T-helper 17 cell (primary cell): ENCODE results near the gene ZNF630. TPM values are rescaled to one million over a fixed set of nuclear protein-coding genes. Genes with fewer than 3 reads are reported as not detected.
"Not testable (repeated sequence)": the region's sequence is repeated elsewhere in the genome, so short reads cannot be mapped to it uniquely, and the experiment has no call there.

ENCODE experiments used
- ATAC-seq: fragments of 150-1000 bp; cut with Tn5 transposase; 2 replicates; pipeline ENCODE4 v1.10.0; 2021; ENCODE audit warnings: mild to moderate bottlenecking, moderate library complexity
- DNase-seq, 3 donors: peaks; one replicate each; pipeline versions ENCODE4 v3.0.0 to v3.0.0-alpha.2; 2020 to 2021
- H3K9me3 ChIP-seq: one replicate; pipeline ENCODE4 v1.7.0; 2013; ENCODE audit warnings: low read length, mild to moderate bottlenecking; ENCODE audit not compliant: control insufficient read depth, poor library complexity, severe bottlenecking
- H3K27ac Mint-ChIP-seq: one replicate; pipeline ENCODE4 v1.8.0; 2022; ENCODE audit warnings: mild to moderate bottlenecking, moderate library complexity, mixed read lengths
- H3K27me3 Mint-ChIP-seq: one replicate; pipeline ENCODE4 v1.8.0; 2022; ENCODE audit warnings: mixed read lengths
- H3K36me3 Mint-ChIP-seq: one replicate; pipeline ENCODE4 v1.8.0; 2022; ENCODE audit warnings: low read depth, mixed read lengths
- H3K4me1 Mint-ChIP-seq: one replicate; pipeline ENCODE4 v1.8.0; 2022; ENCODE audit warnings: mild to moderate bottlenecking, mixed read lengths
- H3K4me3 Mint-ChIP-seq: one replicate; pipeline ENCODE4 v1.8.0; 2022; ENCODE audit warnings: mild to moderate bottlenecking, moderate library complexity, mixed read lengths
- total RNA-seq, 4 donors: library from RNA in 2 of 4; stranded (reverse) in 2 of 4; gene quantifications; one replicate each; pipeline ENCODE4 v1.2.3 and lab custom pipeline; 2022 to 2026

Gene ZNF630
- total RNA-seq, 2 donors from 2014 or later = 1.3 to 2.1 TPM

GRCh38 chrX:48059296-48059639, 12.2 kb downstream of the ZNF630 start:
- no peak overlapping the region for H3K27ac Mint-ChIP-seq
- H3K4me3 Mint-ChIP-seq = no peak overlapping the region
- DNase-seq = no peak
- no peak for ATAC-seq
- H3K27me3 Mint-ChIP-seq = no peaks in the 10 kb centered on the region
- H3K4me1 Mint-ChIP-seq = no peaks in the 10 kb centered on the region
- peaks cover 8% of the 10 kb centered on the region for H3K36me3 Mint-ChIP-seq
- peaks cover 2% of the 10 kb centered on the region for H3K9me3 ChIP-seq

DNA sequence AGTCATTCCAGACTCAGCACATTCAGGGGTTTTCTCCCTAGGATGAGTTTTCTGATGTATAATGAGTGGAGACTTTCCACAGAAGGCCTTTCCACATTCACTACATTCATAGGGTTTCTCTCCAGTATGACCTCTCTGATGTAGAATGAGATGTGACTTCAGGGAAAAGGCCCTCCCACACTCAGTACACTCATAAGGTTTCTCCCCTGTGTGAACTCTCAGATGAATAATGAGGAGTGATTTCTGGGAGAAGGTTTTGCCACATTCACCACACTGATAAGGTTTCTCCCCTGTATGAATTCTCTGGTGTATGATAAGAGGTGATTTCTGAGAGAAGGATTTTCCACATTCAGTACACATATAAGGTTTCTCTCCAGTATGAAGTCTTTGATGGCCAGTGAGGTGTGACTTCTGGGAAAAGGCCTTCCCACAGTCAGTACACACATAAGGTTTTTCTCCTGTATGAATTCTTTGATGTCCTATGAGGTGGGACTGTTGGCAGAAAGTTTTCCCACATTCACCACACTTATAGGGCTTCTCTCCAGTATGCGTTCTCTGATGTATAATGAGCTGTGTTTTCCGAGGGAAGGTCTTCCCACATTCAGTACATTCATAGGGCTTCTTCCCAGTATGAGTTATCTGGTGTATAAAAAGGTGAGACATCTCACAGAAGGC, 12.7 kb downstream of the ZNF630 start:
- H3K36me3 Mint-ChIP-seq = peaks cover 8% of the 10 kb centered on the region
- no peaks in the 10 kb centered on the region for H3K27me3 Mint-ChIP-seq
- no peak overlapping the region for H3K4me3 Mint-ChIP-seq
- peaks cover 2% of the 10 kb centered on the region for H3K9me3 ChIP-seq
- H3K4me1 Mint-ChIP-seq = no peaks in the 10 kb centered on the region
- DNase-seq = no peak
- no peak overlapping the region for H3K27ac Mint-ChIP-seq
- ATAC-seq = no peak

DNA sequence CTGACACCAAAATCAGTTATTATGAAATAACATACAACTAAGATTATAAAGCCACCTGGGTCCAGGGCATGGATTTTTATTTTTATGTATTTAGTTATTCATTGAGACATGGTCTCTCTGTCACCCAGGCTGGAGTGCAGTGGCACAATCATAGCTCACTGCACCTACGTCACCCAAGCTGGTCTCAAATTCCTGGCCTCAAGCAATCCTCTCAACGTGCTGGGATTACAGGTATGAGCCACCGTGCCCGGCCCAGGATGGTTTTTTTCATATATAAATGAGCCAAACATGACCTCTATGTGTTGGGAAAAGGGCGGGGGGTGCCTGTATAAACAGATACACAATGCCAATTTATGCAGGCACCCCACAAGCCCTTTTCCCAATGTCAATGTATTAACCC, 24.6 kb downstream of the ZNF630 start:
- Mint-ChIP-seq H3K36me3 (peaks cover 5% of the 10 kb centered on the region), H3K27ac (no peak overlapping the region), H3K4me1 (no peaks in the 10 kb centered on the region), H3K4me3 (no peak overlapping the region), H3K27me3 (no peaks in the 10 kb centered on the region)
- H3K9me3 ChIP-seq = no peaks in the 10 kb centered on the region
- no peak for ATAC-seq
- DNase-seq = no peak

DNA sequence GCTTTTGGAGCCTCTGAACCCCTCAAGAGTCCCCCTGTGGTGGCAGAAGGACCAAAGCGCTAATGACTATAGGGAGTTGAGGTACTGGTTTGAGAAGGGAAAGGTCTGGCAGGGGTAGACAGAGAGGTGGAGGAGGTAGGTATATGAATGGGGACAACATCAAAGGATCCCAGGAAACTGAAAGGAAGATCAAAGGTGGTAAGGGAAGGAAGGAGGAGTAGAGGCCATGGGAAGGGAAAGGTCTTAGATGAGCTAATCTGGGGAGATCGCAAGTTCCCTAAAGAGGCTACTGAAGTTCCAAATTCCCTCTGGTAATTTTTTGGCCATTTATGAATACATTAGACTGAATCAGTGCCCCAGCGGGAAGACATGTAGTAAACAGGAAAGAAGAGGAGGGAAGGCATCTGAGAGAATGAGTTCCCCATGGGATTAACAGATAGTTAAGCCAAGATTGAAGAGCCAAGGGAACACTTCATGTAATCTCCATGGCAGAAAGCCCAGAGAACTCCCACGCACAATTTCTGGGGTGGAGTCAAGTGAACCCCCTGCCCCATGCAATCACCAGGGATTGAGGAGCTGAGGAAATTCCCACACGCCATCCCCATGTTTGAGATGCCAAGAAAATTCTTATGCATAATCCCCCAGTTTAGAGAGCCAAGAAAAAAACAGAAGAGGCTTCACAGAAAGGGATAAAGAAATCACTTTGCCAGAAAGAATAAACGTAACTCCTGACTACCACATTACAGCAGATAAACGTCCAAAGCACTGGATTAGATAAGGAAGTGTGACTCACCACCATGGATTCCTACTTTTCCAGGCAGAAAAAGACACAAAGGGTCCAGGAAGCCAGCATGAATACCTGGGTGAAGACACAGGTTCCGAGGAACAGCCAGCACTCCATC, 25.8 kb downstream of the ZNF630 start:
- ATAC-seq (no peak), DNase-seq (no peak)
- Mint-ChIP-seq H3K27ac (no peak overlapping the region), H3K4me3 (no peak overlapping the region), H3K27me3 (no peaks in the 10 kb centered on the region), H3K36me3 (peaks cover 4% of the 10 kb centered on the region), H3K4me1 (no peaks in the 10 kb centered on the region)
- H3K9me3 ChIP-seq = no peaks in the 10 kb centered on the region

DNA sequence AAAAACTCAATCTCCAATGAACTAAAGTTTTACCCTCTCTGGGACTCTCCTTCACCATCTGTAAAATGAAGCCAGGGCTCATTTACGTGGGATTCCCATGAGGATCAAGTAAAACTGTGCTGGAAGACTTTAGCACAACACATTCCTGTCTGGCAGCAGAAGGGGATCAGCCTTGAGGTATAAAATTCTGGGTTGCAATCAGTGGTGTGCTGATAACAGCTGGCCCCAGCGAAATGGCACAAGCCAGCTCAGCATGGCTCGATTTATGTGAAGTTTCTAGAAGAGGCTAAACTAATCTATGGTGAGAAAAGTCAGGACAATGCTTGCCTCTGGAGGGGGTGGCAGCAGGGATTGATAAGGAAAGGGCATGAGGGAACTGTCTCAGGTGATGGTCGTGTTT, 28.4 kb downstream of the ZNF630 start:
- ATAC-seq = no peak
- no peaks in the 10 kb centered on the region for H3K4me1 Mint-ChIP-seq
- H3K36me3 Mint-ChIP-seq = peaks cover 4% of the 10 kb centered on the region

GRCh38 chrX:48035891-48036290, 35.5 kb downstream of the ZNF630 start:
- H3K4me1 Mint-ChIP-seq = no peaks in the 10 kb centered on the region
- H3K9me3 ChIP-seq = no peaks in the 10 kb centered on the region
- H3K27ac Mint-ChIP-seq = no peak overlapping the region
- DNase-seq (no peak), ATAC-seq (no peak)
- H3K27me3 Mint-ChIP-seq = no peaks in the 10 kb centered on the region
- H3K4me3 Mint-ChIP-seq = no peak overlapping the region
- no peaks in the 10 kb centered on the region for H3K36me3 Mint-ChIP-seq

More for the DNA sequence above, 28.4 kb downstream of the ZNF630 start:
- Mint-ChIP-seq H3K4me3 (no peak overlapping the region), H3K27ac (no peak overlapping the region), H3K27me3 (no peaks in the 10 kb centered on the region)
- no peak for DNase-seq
- no peaks in the 10 kb centered on the region for H3K9me3 ChIP-seq

GRCh38 chrX:48030641-48031173, 40.7 kb downstream of the ZNF630 start:
- H3K27ac Mint-ChIP-seq, ATAC-seq, H3K9me3 ChIP-seq, H3K4me3 Mint-ChIP-seq, H3K27me3 Mint-ChIP-seq, DNase-seq, H3K4me1 Mint-ChIP-seq, H3K36me3 Mint-ChIP-seq: not testable (repeated sequence)

GRCh38 chrX:48030237-48030636, 41.2 kb downstream of the ZNF630 start:
- Mint-ChIP-seq H3K27ac (no peak overlapping the region), H3K4me3 (no peak overlapping the region), H3K36me3 (no peaks in the 10 kb centered on the region), H3K27me3 (no peaks in the 10 kb centered on the region), H3K4me1 (peaks cover 7% of the 10 kb centered on the region)
- no peaks in the 10 kb centered on the region for H3K9me3 ChIP-seq
- ATAC-seq (no peak), DNase-seq (no peak)

DNA sequence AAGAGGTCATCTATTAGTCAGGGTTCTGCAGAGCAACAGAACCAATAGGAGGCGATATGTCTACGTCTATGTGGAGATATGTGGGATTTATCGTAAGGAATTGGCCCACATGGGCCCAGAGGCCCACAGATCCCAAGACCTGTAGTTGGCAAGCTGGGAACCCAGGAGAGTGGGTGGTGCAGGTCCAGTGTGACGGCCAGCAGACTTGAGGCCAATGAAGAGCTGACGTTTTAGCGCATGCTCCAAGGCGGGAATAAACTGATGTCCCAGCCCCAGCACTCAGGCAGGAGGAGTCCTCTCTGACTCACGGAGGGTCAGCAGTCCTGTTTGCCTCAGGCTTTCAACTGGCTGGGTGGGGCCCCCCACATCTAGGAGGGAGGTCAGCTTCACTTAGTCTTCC, 43.3 kb downstream of the ZNF630 start:
- Mint-ChIP-seq H3K27me3 (no peaks in the 10 kb centered on the region), H3K4me1 (peaks cover 7% of the 10 kb centered on the region), H3K27ac (no peak overlapping the region), H3K4me3 (no peak overlapping the region), H3K36me3 (no peaks in the 10 kb centered on the region)
- ATAC-seq (no peak), DNase-seq (no peak)
- no peaks in the 10 kb centered on the region for H3K9me3 ChIP-seq

DNA sequence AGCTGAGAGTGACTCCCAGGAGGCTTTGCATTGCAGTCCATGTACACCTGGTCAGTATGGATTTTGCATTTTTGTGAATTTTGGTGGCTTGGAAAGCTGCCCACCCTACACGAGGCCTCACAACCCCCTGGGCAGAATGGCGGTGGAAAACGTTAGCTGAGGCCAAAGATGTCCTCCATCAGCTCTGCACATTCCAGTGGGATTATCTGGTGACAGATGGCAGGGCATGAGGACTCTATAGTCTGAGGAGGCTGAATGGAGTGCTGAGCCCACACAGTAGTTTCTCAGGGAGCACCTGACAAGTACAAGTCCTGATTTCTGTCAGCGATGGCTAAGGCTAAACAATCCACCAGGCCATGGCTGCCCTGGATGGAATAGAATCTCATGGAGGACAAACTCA, 43.9 kb downstream of the ZNF630 start:
- H3K4me1 Mint-ChIP-seq, H3K27ac Mint-ChIP-seq, H3K27me3 Mint-ChIP-seq, ATAC-seq, H3K4me3 Mint-ChIP-seq, H3K9me3 ChIP-seq, H3K36me3 Mint-ChIP-seq, DNase-seq: not testable (repeated sequence)

DNA sequence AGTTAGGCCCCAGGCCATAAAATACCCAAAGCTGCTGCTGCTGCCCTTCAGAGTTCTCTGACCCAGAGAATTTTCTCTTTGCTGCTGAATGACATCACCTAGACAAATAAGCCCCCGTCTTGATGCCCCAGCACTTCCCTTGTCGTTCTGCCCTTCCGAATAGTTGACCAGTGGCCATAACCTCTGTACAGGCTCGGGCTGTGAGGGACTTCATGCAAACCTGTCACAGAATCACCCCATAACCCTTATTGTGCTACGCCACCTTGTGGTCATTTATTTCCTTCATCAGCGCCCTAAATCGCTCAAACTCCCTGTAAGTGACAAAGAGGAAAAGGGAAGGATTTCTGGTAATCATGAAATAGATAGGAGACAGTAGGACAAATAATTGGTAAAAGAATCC, 45.9 kb downstream of the ZNF630 start:
- Mint-ChIP-seq H3K27ac (no peak overlapping the region), H3K4me3 (no peak overlapping the region), H3K4me1 (peaks cover 11% of the 10 kb centered on the region), H3K27me3 (no peaks in the 10 kb centered on the region), H3K36me3 (no peaks in the 10 kb centered on the region)
- H3K9me3 ChIP-seq = no peaks in the 10 kb centered on the region
- ATAC-seq (no peak), DNase-seq (peak in 1 of 3 donors; percentile 30)

DNA sequence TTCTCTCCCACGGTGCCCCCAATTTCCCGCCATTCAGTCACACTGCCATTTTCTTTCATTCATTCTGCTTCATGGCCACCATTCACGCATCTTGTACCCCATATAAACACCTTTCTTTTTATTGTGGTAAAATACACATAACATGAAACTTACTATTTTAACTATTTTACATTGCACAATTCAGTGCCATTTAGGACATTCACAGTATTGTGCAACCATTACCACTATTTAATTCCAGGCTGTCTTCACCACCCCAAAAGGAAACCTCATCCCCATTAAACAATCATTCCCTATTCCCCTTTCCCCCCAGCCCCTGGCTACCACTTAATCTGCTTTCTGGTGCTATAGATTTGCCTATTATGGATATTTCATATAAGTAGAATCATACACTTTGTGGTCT, 48.7 kb downstream of the ZNF630 start:
- no peak for ATAC-seq
- H3K27ac Mint-ChIP-seq = no peak overlapping the region
- no peak for DNase-seq
- H3K36me3 Mint-ChIP-seq = no peaks in the 10 kb centered on the region
- H3K4me1 Mint-ChIP-seq = peaks cover 11% of the 10 kb centered on the region
- H3K27me3 Mint-ChIP-seq = no peaks in the 10 kb centered on the region
- no peaks in the 10 kb centered on the region for H3K9me3 ChIP-seq
- peak overlapping the region; percentile 1 for H3K4me3 Mint-ChIP-seq

GRCh38 chrX:48022100-48022499, 49.3 kb downstream of the ZNF630 start:
- H3K4me1 Mint-ChIP-seq = peaks cover 11% of the 10 kb centered on the region
- DNase-seq (no peak), ATAC-seq (no peak)
- H3K27ac Mint-ChIP-seq = no peak overlapping the region
- H3K27me3 Mint-ChIP-seq = no peaks in the 10 kb centered on the region
- H3K4me3 Mint-ChIP-seq = no peak overlapping the region
- H3K9me3 ChIP-seq = no peaks in the 10 kb centered on the region
- H3K36me3 Mint-ChIP-seq = no peaks in the 10 kb centered on the region
